Stimulated activated memory B cell treated with anti-CD40 and anti-IgM and Interleukin-4, amounts not matched to agents 10 μg/mL and 1 μg/mL and 100 μg/mL, for 72 hours (primary cell): ENCODE results near the gene PXMP4.
A peak's percentile ranks its signal among the peaks of the same experiment; 100 is the strongest.
"Not testable (repeated sequence)": the region's sequence is repeated elsewhere in the genome, so short reads cannot be mapped to it uniquely, and the experiment has no call there.

Experiments
- ATAC-seq: fragments of 150-1000 bp; cut with Tn5 transposase; 2 replicates; pipeline ENCODE4 v1.10.0; 2021
- H3K27ac Mint-ChIP-seq: one replicate; pipeline ENCODE4 v1.8.0; 2022; ENCODE audit warnings: mild to moderate bottlenecking, mixed read lengths
- H3K27me3 Mint-ChIP-seq: one replicate; pipeline ENCODE4 v1.8.0; 2022; ENCODE audit warnings: mixed read lengths
- H3K36me3 Mint-ChIP-seq: one replicate; pipeline ENCODE4 v1.8.0; 2022; ENCODE audit warnings: mixed read lengths
- H3K4me1 Mint-ChIP-seq: one replicate; pipeline ENCODE4 v1.8.0; 2022; ENCODE audit warnings: mixed read lengths
- H3K4me3 Mint-ChIP-seq: one replicate; pipeline ENCODE4 v1.8.0; 2022; ENCODE audit warnings: mild to moderate bottlenecking, moderate library complexity, mixed read lengths
- H3K9me3 Mint-ChIP-seq: one replicate; pipeline ENCODE4 v1.8.0; 2022; ENCODE audit warnings: mixed read lengths

PXMP4 gene, protein sequence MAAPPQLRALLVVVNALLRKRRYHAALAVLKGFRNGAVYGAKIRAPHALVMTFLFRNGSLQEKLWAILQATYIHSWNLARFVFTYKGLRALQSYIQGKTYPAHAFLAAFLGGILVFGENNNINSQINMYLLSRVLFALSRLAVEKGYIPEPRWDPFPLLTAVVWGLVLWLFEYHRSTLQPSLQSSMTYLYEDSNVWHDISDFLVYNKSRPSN

DNA sequence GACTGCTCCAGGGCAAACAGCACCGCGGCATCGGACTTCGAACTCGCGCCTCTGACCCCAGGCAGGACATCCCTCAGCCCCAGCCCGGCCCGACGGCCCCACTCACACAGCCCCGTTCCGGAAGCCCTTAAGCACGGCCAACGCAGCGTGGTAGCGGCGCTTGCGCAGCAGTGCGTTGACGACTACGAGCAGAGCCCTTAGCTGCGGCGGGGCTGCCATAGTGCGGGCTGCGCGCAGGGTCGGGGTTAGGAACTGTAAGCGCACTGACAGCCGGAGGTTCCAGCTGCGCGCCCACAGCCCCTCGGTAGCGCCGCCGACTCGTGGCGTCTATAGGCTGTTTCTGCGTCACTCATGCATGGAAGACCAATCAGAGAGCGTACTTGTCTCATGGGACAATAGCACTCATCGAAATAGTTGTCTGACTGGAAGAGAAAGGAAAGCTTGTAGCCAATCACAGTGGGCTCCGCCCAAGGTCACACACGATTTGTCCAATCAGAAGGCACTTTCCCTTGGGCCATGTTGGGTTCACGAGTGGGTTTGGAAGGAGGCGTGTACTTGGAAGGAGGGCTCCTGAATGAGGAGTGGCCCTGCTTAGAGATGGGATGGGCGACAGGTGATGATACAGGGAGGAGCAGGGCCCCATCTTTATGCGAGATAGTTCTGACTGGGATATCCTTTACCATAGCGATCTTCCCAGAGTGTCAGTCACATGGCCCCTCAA, at the start of gene PXMP4:
TSS of gene PXMP4 (minus strand) at position 322 of the 721 bp plus-strand sequence. CDS start at position 219, 103 bp downstream.
- H3K27me3 Mint-ChIP-seq: no peaks in the 10 kb centered on the region

DNA sequence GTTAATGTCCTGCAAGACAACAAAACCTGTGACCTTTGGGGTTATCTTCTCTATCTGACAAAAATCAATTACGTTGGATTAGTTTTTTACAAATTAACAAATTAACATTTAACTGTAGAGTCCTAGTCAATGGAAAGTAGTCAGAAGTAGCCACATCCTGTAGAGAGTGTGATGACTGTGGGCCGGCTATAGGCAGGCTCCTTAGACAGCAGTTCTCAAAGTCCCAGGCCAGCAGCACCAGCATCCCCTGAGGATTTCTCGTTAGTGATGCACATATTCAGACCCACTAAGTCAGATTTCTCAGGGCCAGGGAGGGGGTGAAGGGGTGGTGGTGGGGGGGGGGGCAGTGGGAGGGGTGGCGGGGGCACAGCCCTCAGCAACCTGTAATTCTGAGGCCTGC, 48.9 kb upstream of the PXMP4 start:
- Mint-ChIP-seq H3K36me3 (peaks cover 23% of the 10 kb centered on the region), H3K27me3 (no peaks in the 10 kb centered on the region), H3K9me3 (no peaks in the 10 kb centered on the region), H3K27ac (no peak overlapping the region), H3K4me3 (no peak overlapping the region), H3K4me1 (peaks cover 21% of the 10 kb centered on the region)
- no peak for ATAC-seq

More for the DNA sequence above, at the start of gene PXMP4:
- Mint-ChIP-seq H3K4me1 (peaks cover 22% of the 10 kb centered on the region), H3K4me3 (peak within 1 kb of the TSS; percentile 86), H3K9me3 (peaks cover 2% of the 10 kb centered on the region), H3K36me3 (peaks cover 6% of the 10 kb centered on the region), H3K27ac (peak within 1 kb of the TSS; percentile 64)
- ATAC-seq: peak; percentile 99

DNA sequence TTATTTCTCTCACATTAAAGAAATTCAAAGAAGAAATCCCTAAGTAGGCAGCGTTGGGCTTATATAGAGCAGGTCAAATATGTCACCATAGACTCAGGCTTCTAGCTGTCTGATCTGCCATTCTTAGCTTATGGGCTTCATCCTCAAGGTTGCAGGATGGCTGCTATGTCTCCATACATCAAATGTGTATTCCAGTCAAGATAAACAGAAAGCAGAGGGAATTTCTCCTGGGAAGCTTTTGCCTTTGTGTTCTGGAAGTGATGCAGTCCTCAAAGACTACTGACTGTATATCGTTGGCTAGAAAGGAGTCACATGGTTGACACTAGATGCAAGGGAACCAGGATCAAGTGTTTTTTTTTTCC, 47.6 kb upstream of the PXMP4 start:
- Mint-ChIP-seq H3K27me3 (no peaks in the 10 kb centered on the region), H3K36me3 (peaks cover 30% of the 10 kb centered on the region), H3K27ac (no peak overlapping the region), H3K9me3 (no peaks in the 10 kb centered on the region), H3K4me1 (peaks cover 11% of the 10 kb centered on the region), H3K4me3 (no peak overlapping the region)
- ATAC-seq: no peak

DNA sequence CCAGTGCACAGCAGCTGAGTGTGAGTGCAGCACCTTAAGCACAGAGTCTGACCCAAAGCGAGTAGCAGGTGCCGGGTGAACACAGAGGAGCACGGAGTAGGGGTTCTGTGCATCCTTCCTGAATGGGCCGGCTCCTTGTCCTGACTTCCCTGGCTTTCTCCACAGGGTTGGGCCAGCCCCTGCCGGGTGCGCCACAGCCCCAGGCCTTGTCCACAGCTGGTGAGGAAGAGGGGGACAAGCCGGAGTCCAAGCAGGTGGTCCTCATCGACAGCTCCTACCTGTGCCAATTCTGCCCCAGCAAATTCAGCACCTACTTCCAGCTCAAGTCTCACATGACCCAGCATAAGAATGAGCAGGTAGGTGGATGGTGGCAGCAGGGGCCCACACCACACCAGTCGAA, 46.6 kb upstream of the PXMP4 start:
- Mint-ChIP-seq H3K4me3 (no peak overlapping the region), H3K27ac (no peak overlapping the region), H3K9me3 (no peaks in the 10 kb centered on the region), H3K36me3 (peaks cover 35% of the 10 kb centered on the region), H3K27me3 (no peaks in the 10 kb centered on the region), H3K4me1 (no peaks in the 10 kb centered on the region)
- ATAC-seq: no peak

DNA sequence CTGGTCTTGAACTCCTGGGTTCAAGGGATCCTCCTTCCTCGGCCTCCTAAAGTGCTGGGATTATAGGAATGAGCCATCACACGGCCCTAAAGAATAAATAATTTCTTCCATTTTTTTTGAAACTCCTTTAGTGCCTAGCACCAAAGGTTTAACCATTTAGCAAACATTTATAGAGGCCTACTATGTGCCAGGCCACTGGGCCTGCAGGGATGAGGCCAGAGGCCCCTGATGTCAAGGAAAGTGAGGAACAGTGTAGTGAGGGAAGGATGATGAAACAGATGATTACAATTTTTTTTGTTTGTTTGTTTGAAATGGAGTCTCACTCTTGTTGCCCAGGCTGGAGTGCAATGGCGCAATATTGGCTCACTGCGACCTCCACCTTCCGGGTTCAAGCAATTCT, 45.5 kb upstream of the PXMP4 start:
- no peaks in the 10 kb centered on the region for H3K9me3 Mint-ChIP-seq
- peaks cover 35% of the 10 kb centered on the region for H3K36me3 Mint-ChIP-seq
- no peak for ATAC-seq
- no peaks in the 10 kb centered on the region for H3K27me3 Mint-ChIP-seq
- no peak overlapping the region for H3K27ac Mint-ChIP-seq
- no peak overlapping the region for H3K4me3 Mint-ChIP-seq
- no peaks in the 10 kb centered on the region for H3K4me1 Mint-ChIP-seq

DNA sequence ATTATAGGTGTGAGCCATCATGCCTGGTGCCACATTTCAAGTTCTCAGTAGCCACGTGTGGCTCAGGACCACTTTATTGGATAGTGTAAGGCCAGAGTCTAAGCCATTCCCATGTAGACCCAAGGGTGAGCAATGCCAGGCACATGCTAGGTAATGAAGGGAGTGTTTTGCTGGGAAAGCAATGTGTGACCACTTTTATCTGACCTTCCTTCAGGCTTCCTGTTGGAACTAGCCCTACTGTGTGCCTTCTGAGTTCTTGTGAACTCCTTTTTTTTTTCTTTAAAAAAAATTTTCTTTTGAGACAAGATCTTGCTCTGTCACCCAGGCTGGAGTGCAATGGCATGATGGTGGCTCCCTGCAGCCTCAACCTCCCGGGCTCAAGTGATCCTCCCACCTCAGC, 45.0 kb upstream of the PXMP4 start:
- Mint-ChIP-seq H3K4me1 (no peaks in the 10 kb centered on the region), H3K4me3 (no peak overlapping the region), H3K27ac (no peak overlapping the region), H3K36me3 (peaks cover 35% of the 10 kb centered on the region), H3K9me3 (no peaks in the 10 kb centered on the region), H3K27me3 (no peaks in the 10 kb centered on the region)
- no peak for ATAC-seq

DNA sequence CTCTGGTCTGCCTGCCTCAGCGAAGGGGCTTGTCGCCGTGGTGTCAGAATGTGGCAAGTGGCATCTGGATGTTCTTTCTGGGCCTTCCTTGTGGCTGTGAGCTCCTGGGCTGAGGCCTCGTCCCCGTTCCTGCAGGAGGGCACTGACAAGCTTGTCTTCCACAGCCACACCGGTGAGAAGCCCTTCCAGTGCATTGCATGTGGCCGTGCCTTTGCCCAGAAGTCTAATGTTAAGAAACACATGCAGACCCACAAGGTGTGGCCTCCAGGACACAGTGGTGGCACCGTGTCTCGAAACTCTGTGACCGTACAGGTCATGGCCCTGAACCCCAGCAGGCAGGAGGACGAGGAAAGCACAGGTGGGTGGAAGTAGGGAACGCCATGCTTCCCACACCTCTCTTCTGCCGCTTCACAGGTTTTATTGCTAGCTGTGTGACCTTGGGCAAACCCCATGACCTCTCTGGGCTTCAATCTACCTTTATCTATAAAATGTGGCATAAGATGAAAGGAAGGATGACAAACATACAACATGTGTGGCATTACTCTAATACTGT, 41.7 kb upstream of the PXMP4 start:
- Mint-ChIP-seq H3K27ac (no peak overlapping the region), H3K4me1 (peaks cover under 1% of the 10 kb centered on the region), H3K36me3 (peaks cover 47% of the 10 kb centered on the region), H3K27me3 (no peaks in the 10 kb centered on the region), H3K4me3 (no peak overlapping the region), H3K9me3 (peaks cover 5% of the 10 kb centered on the region)
- ATAC-seq: no peak

DNA sequence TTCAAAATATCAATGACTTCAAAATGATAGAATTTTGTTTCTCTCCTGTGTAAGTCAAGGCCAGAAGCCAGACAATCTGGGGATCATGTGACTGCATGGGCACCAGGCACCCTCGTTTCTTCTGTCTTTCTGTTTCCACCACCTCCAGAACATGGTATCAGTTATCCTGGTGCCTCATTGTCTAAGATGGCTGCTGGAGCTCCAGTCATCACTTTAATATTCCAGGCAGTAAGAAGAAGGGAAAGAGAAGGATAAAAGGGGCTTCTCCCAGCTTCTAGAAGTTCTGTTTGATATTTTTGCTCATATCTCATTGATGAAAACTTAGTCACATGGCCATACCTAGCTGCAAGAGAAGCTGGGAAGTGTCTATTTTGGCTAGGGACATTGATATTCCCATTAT, 37.3 kb upstream of the PXMP4 start:
- peaks cover 52% of the 10 kb centered on the region for H3K36me3 Mint-ChIP-seq
- no peak for ATAC-seq
- H3K27me3 Mint-ChIP-seq: no peaks in the 10 kb centered on the region
- H3K9me3 Mint-ChIP-seq: peaks cover 5% of the 10 kb centered on the region
- no peak overlapping the region for H3K27ac Mint-ChIP-seq
- no peak overlapping the region for H3K4me3 Mint-ChIP-seq
- peaks cover 13% of the 10 kb centered on the region for H3K4me1 Mint-ChIP-seq

DNA sequence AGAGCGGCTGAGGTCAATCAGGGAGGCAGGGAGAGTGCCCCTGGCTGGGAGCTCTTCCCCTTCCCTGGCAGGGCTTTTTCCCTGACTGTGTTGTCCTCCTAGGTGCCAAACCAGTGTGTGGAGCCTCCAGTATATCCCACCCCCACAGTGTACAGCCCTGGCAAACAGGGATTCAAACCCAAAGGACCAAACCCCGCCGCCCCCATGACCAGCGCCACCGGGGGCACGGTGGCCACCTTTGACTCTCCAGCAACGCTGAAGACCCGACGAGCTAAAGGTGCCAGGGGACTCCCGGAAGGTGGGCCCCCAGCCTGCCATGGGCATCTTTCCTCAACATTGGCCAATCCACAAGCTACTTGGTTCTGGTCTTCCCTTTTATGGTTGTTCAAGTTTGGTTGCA, 36.9 kb upstream of the PXMP4 start:
- H3K27ac Mint-ChIP-seq: no peak overlapping the region
- H3K9me3 Mint-ChIP-seq: peaks cover 5% of the 10 kb centered on the region
- ATAC-seq: no peak
- H3K4me1 Mint-ChIP-seq: peaks cover 13% of the 10 kb centered on the region
- H3K27me3 Mint-ChIP-seq: no peaks in the 10 kb centered on the region
- H3K4me3 Mint-ChIP-seq: no peak overlapping the region
- H3K36me3 Mint-ChIP-seq: peaks cover 48% of the 10 kb centered on the region

DNA sequence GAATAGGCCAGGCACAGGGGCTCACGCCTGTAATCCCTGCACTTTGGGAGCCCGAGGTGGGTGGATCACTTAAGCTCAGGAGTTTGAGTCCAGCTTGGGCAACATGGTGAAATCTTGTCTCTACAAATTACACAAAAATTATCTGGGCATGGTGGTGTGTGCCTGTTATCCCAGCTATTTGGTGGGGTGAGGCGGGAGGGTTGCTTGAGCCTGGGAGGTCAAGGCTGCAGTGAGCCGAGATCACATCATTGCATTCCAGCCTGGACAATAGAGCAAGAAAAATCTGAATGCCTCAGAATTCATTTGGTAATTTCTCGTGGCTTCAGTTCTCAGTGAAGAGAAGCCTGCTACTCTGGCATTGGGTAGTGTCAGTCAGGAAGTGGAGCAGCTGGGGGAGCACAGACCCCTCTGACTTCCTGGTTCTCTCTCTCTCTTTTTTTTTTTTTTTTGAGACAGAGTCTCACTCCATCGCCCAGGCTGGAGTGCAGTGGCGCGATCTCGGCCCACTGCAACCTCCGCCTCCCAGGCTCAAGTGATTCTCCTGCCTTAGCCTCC, 35.9 kb upstream of the PXMP4 start:
- peak; percentile 71 for ATAC-seq
- not testable (repeated sequence) for H3K27me3 Mint-ChIP-seq, H3K9me3 Mint-ChIP-seq, H3K4me3 Mint-ChIP-seq
- H3K4me1 Mint-ChIP-seq: peaks cover 13% of the 10 kb centered on the region
- H3K27ac Mint-ChIP-seq: peak overlapping the region; percentile 63
- H3K36me3 Mint-ChIP-seq: peaks cover 44% of the 10 kb centered on the region

DNA sequence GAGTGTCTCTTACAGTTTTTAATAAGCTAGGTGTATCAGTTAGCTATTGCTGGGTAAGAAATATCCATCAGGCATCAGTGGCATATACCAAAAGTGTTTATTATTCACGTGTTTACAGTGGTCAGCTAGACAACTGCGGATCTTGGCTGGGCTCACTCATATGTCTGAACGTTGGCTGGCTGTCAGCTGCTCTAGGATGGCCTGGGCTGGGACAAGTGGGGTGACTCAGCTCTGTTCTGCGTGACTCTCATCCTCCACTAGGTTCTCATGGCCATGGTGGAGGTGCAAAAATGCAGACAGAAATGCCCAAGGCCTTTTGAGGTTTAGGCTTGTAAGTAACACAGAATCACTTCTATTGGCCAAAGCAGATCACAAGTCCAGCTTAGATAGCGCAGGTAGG, 33.7 kb upstream of the PXMP4 start:
- Mint-ChIP-seq H3K36me3 (peaks cover 45% of the 10 kb centered on the region), H3K27ac (no peak overlapping the region), H3K27me3 (no peaks in the 10 kb centered on the region), H3K4me1 (peaks cover 13% of the 10 kb centered on the region), H3K4me3 (no peak overlapping the region), H3K9me3 (peaks cover 5% of the 10 kb centered on the region)
- ATAC-seq: no peak

DNA sequence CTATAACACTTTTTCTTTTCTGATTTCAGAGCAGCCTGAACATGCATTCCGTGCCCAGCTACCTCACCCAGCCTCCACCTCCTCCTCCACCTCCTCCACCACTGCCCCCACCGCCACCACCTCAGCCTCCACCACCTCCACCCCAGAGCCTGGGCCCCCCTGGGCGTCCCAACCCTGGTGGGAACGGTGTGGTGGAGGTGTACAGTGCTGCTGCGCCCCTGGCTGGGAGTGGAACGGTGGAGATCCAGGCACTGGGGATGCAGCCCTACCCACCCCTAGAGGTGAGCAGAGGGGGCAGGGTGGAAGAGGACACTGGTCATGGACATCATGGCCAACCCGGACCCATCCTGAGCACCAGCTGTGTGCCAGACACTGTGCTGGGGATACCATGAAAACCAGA, 33.0 kb upstream of the PXMP4 start:
- Mint-ChIP-seq H3K27me3 (no peaks in the 10 kb centered on the region), H3K27ac (no peak overlapping the region), H3K36me3 (peaks cover 45% of the 10 kb centered on the region), H3K4me1 (peaks cover 13% of the 10 kb centered on the region), H3K9me3 (peaks cover 5% of the 10 kb centered on the region), H3K4me3 (no peak overlapping the region)
- no peak for ATAC-seq

DNA sequence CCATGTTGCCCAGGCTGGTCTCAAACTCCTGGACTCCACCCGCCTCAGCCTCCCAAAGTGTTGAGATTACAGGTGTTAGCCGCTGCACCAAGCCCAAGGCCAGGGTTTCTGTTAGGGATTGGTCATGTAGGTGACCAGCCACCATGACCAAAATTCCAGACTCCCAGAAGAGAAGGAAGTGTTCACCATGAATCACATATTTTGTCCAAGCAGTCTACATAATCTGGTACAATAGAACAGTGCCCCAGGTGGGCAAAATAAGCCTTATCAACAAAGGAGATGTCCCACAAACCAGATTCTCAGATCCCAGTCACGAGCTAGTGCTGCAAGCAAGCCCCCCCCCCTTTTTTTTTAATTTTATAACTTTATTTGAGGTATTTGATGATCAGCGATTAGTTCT, 31.7 kb upstream of the PXMP4 start:
- no peak overlapping the region for H3K27ac Mint-ChIP-seq
- peaks cover 39% of the 10 kb centered on the region for H3K36me3 Mint-ChIP-seq
- ATAC-seq: no peak

DNA sequence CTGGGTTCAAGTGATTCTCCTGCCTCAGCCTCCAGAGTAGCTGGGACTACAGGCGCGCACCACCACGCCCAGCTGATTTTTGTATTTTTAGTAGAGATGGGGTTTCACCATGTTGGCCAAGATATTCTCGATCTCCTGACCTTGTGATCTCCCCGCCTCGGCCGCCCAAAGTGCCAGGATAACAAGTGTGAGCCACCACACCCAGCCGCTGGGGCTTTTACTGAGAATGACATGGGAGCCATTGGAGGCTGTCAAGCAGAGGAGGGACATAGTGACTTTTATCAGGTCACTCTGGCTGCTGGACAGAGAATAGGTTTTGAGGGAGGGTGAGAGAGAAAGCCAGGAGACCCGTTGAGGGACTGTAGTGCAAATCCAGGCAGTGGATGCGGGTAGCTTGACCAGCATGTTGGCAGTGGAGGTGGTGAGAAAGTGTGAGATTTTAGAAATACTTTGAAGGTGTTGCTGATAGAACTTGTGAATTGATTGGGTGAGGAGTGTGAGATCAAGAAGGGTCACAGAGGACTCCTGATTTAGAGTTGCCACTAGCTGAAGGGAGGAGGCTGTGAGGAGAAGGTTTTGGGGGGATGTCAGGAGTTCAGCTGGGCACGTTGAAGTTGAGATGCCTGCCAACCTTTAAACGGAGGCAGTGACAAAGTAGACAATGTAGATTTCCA, 26.4 kb upstream of the PXMP4 start:
- Mint-ChIP-seq H3K36me3 (peaks cover 33% of the 10 kb centered on the region), H3K27ac (no peak overlapping the region), H3K9me3 (peaks cover 5% of the 10 kb centered on the region), H3K4me1 (no peaks in the 10 kb centered on the region), H3K27me3 (no peaks in the 10 kb centered on the region), H3K4me3 (no peak overlapping the region)
- ATAC-seq: no peak

More for the DNA sequence above, 31.7 kb upstream of the PXMP4 start:
- no peaks in the 10 kb centered on the region for H3K9me3 Mint-ChIP-seq
- no peak overlapping the region for H3K4me3 Mint-ChIP-seq
- peaks cover 13% of the 10 kb centered on the region for H3K4me1 Mint-ChIP-seq
- H3K27me3 Mint-ChIP-seq: no peaks in the 10 kb centered on the region

DNA sequence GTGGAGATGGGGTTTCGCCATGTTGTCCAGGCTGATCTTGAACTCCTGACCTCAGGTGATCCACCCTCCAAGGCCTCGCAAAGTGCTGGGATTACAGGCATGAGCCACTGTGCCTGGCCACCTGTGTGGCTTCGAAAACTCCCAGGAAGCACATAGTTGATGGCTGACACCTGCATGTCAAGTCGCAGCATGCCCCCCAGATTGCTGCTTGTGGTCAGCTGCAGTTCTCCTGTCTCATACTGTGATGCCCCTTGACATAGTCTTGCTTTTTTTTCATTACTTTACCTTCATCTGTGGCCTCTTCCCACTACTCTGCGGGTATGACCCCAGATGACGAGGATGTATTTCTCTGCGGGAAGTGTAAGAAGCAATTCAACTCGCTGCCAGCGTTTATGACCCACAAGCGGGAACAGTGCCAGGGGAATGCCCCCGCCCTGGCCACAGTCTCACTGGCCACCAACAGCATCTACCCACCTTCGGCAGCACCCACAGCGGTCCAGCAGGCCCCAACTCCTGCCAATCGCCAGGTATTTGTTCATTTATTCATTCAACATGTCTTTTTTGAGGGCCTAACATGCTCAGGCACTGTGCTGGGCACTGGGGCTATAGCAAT, 24.8 kb upstream of the PXMP4 start:
- peaks cover 5% of the 10 kb centered on the region for H3K9me3 Mint-ChIP-seq
- no peak overlapping the region for H3K4me3 Mint-ChIP-seq
- no peak overlapping the region for H3K27ac Mint-ChIP-seq
- peaks cover 33% of the 10 kb centered on the region for H3K36me3 Mint-ChIP-seq
- H3K27me3 Mint-ChIP-seq: no peaks in the 10 kb centered on the region
- H3K4me1 Mint-ChIP-seq: no peaks in the 10 kb centered on the region
- no peak for ATAC-seq
